ENCODE measurements around the gene TEX26.

The TEX26 gene

GRCh38 chr13:30932481-30933353 is at the start of gene TEX26:
TEX26 (plus strand) TSS chr13:30932656; CDS start chr13:30932716, 60 bp downstream.
- DNase-seq: no peak

DNA sequence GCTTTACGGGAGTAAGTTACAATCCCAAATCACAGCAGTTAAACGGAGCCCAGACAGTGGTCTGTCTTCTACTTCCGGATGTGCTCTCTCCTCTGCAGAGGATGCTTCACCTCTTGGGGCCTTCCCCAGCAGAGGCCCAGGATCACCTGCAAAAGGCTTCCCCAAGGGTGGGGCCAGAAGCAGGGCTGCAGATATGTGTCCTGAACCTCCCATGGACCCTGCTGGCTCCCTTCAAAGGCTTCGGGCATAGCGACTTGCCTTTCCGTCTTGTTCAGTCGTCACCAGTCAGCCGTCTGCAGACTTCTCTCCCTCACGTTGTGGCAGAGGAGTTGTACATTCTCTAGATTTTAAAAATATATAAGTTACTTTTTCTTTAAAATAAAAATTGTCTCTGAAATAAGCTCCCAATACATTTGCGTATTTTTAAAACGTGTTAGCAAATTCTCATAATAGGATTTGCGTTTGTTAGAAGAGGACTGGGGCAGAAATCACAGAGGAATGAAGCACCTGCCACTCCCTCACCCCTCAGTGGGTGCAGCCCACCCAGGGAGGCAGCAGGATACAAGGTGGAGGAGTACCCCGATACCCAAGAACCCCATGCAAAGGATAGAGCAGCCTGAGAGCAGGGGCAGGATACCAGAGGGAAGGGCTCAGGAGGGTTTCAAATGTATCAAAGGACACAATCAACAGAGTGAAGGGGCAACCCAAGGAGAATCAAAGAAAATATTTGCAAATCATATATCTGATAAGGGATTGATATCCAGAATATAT is 49.3 kb upstream of the TEX26 start:
- no peak for DNase-seq

GRCh38 chr13:30884543-30884942 is 47.9 kb upstream of the TEX26 start:
- no peak for DNase-seq

DNA sequence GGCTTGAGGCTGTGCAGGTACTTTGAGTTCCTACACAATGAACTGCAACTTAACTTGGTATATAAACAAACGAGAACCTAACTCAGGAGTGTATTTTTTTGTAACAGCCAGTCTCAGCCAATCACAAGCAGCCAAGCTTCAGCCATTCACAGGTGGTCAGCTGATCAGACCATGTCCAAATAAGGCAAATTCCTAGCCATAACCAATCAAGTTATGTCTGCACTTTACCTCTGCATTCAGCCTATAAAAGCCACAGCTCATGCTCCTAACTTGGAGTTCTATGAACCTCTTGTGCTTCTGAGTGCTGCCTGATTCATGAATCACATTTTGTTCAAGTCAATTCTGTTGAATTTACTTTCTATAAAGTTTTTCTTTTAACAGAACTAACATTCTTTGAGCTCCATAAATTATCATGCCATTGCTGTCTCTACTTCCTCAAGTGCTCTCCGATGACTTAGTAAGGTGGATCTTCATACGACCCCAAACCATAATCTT is 43.2 kb upstream of the TEX26 start:
- no peak for DNase-seq

DNA sequence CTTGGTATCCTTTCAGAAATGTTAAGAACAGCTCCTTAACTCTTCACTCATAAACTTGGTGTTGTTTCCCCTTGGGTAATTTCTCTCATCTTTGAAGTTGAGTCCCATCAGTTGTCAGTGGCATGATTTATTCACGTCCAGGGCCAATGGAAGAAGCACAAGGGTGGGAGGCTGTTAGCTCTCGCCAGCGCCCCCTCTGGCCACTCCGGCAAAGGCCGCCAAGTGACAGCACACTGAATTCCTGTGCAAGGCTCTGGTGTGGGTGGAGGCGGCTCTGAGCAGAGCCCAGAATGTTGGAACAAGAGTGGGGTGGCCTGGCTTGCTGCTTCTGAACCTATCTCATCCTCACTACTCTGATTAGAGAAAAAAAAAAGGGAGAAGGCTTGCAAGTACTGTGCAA is 39.5 kb upstream of the TEX26 start:
- DNase-seq: no peak

DNA sequence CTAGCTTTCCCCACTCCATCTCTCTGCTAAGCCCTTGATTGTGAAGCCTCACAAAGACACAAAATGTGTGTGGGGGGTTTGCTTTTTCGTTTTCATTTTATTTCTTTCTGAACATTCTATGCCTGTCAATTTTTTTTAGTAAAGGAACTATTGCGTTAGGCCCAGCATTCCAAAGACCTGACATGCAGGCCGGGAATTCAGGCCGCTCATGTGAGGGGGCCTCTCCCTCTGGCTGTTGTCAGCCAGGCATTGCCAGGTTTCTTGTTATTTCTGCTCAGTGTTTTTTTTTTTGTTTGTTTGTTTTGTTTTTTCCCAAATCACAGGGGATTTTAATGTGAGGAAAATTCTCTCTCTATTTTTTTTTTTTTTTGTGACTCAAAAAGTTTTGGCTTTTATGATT is 36.7 kb upstream of the TEX26 start:
- no peak for DNase-seq

- no peak for DNase-seq
These were observed 34.4 kb upstream of the TEX26 start for GRCh38 chr13:30898070-30898469.

GRCh38 chr13:30898678-30899241 is 33.7 kb upstream of the TEX26 start:
- DNase-seq: no peak

GRCh38 chr13:30900436-30900835 is 32.0 kb upstream of the TEX26 start:
- DNase-seq: no peak

- no peak for DNase-seq
These were observed 31.3 kb upstream of the TEX26 start for GRCh38 chr13:30900952-30901749.

DNA sequence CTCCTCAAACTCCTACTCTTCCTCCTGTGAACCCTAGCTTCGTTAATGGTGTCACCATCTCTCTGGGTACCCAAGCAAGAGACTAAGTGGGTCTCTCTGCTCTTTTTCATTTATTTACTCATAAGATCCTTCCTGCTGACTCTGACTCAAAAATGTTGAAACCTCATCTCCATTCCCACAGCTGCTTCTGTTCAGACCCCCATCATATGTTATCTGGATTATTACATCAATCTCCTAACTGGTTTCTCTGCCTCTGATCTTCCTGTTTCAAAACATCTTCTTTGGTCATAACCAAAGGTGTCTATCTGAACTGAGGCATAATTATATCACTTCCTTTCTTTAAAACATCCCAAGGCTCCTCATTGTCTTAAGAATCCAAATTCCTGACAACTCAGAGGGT is 28.4 kb upstream of the TEX26 start:
- no peak for DNase-seq

- DNase-seq: no peak
These were observed 26.5 kb upstream of the TEX26 start, which contains the start of gene MEDAG for GRCh38 chr13:30905932-30906383. MEDAG (plus strand) TSS chr13:30906271; CDS start chr13:30906516, 245 bp downstream.

DNA sequence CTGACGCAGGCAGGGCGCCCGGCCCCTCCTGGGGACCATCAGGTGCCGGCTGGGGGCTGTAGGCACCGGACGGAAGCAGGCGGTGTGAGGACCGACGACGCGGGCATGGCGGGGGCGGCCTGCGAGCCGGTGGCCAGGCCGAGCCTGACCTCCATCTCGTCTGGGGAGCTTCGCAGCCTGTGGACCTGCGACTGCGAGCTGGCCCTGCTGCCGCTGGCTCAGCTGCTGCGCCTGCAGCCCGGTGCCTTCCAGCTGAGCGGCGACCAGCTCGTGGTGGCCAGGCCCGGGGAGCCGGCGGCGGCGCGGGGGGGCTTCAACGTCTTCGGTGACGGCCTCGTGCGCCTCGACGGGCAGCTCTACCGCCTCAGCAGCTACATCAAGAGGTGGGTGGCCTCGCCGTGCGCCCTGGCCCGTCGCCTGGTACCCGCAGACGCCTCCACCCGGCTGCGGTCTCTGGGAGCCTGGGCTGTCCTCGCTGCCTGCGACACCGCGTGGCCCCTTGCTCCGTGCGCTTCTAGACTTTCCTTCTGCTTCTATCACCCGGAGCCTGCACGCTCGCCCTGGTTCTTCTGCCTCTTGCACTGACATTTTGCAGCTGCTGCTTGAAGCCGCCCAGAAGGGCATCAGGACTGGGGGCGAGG is 25.9 kb upstream of the TEX26 start:
- DNase-seq: no peak

DNA sequence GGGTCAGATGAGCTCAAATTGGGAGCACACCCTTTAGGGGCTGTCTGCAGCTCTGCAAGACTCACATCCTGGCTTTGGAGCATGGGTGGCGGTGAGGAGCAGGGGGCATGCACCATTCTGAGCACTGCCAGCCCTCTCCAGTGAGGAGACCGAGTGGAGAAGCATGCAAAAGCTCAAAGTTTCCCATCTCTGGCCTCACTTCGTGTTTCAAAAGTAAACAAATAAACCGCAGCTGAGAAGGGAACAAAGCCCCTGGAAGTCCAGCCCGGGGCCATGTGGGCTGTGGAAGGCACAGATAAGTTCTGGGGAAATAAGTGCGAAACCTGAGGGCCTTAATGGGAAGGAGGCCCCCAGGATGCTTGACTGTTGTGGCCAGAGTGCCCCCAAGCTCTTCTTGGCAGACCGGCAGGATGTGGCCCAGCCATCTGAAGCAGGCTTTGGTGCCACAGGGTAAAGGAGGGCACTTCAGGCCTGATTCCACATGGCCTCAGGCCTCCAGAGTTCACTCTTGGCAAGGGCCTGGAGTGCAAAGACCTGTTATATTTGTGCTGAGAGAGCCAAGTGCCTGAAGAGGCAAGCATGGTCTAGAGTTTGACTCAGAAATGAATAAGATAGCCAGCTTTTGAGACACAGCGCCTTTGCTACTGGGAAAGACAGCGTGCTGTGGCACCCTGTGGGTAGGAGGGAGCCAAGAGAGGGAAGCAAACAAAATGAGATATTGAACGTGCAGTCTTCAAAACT is 25.2 kb upstream of the TEX26 start:
- no peak for DNase-seq

GRCh38 chr13:30908416-30908980 is 24.0 kb upstream of the TEX26 start:
- no peak for DNase-seq

DNA sequence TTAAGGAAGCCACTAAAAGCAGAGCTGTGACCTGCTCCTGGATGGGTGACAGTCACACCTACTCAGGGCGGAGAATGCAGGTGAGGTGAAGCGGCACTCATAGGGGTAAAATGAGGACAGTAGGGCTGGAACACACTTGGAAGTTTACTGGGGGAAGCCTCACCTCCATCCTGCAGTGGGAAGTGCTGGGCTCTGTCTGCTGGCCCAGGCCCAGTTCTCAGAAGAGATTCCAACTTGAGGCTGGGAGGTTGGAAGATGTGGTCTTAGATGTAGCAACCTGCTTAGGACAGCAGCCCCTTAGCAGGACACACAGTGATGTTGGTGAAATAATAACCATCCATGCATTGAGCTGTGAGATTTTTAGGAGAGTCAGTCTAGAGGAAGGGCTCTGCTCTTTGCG is 21.8 kb upstream of the TEX26 start:
- no peak for DNase-seq

GRCh38 chr13:30915691-30916541 is 16.5 kb upstream of the TEX26 start:
- no peak for DNase-seq

GRCh38 chr13:30916991-30917390 is 15.5 kb upstream of the TEX26 start:
- DNase-seq: no peak

DNA sequence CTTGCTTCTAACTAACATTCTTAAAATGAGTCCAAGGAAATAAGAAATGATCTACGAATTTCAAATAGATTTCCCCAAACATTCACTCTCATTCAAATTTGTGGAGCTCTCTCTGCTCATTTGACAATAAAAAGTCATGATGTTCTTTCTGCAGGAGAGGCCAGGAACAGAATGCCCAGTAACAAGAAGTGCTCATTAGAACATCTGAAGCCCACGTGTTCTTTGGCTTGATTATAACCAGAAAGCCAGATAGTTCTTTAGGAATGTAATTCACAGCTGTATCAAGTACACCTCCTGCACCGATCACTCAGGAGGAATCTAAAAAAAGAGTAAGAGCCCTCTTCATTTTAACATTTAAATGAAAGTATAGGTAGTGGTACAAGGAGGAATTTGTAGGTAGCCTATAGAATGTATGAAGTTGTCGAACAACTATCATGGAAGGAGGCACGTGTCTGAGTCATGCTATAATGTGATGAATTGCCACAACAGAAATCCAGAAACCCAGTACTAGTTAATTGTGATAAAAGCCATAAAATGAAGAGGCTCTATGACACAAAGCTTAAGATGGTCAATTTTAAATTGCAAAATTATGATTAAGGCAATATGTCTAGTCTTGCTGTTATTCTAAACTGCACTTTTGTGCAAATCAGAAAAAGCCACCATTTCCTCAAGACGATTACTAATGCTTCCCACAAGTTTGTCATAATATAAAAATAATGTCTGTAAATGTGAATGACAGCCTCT is 13.6 kb upstream of the TEX26 start:
- no peak for DNase-seq

Measured in activated CD8-positive, alpha-beta memory T cell treated with anti-CD3 and anti-CD28 coated beads, Interleukin-2, amount 50 U/mL, for 48 hours (primary cell).